Astrocyte of the spinal cord (primary cell): ENCODE data around the gene TFR2.
A peak's percentile ranks its signal among the peaks of the same experiment; 100 is the strongest.
"Not testable (repeated sequence)": the region's sequence is repeated elsewhere in the genome, so short reads cannot be mapped to it uniquely, and the experiment has no call there.

Source experiments
- DNase-seq: peaks from one replicate; pipeline ENCODE4 v3.0.0; 2011; ENCODE audit warnings: low read depth, low spot score
- H3K4me3 ChIP-seq: 2 replicates; pipeline ENCODE4 v1.5.1; 2011; ENCODE audit warnings: low read depth, mild to moderate bottlenecking, low read length, moderate library complexity
- in situ Hi-C: cut with HindIII; loops from 2 replicates; pipeline ENCODE4 v1.10.0; 2017; ENCODE audit warnings: low sequenced_read_pairs
- TF ChIP-seq, protein P1 (sequence below): IDR thresholded peaks from 2 replicates; pipeline ENCODE4 v1.5.1; 2012; ENCODE audit warnings: low read depth, mild to moderate bottlenecking, low read length, inconsistent platforms

TFR2 gene

DNA sequence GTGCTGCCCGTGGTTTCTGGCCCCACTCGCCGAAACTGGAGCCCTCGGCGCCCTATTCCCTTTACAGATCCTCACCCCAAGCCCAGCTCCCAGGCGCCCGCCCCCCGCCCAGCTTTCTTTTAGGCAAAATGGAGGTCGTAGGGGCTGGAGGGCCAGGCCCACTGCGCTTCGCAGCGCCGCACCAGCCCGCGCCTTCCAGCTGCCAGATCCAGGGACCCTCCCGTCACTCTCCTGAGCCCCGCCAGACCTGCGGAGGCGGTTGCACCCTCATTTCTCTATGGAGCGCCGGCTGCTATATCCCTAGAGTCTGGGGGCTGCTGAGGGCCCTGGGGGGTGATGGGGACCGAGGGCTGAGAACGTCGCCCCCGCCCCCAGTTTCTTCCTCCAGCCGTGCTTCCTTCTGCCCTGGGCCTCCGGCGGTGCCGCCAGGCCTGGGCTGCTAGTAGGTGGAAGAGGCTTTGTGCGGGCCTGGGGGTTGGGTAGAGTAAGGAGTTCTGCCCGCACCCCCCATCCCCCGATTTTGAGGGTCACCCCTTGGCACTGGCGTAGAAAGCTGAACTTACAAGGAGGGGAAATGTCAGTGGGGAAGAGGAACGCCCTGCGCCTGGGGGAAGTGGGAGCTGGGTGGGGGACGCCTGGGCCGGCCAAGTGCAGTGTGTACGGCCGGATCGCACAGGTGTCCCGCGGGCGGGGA, 33.2 kb upstream of the TFR2 start:
- in situ Hi-C loops: no loop called here

GRCh38 chr7:100673942-100674410, 32.6 kb upstream of the TFR2 start:
- no peak for DNase-seq
- in situ Hi-C loops: no loop called here

More for the DNA sequence above, 33.2 kb upstream of the TFR2 start:
- TF ChIP-seq, protein P1, sequence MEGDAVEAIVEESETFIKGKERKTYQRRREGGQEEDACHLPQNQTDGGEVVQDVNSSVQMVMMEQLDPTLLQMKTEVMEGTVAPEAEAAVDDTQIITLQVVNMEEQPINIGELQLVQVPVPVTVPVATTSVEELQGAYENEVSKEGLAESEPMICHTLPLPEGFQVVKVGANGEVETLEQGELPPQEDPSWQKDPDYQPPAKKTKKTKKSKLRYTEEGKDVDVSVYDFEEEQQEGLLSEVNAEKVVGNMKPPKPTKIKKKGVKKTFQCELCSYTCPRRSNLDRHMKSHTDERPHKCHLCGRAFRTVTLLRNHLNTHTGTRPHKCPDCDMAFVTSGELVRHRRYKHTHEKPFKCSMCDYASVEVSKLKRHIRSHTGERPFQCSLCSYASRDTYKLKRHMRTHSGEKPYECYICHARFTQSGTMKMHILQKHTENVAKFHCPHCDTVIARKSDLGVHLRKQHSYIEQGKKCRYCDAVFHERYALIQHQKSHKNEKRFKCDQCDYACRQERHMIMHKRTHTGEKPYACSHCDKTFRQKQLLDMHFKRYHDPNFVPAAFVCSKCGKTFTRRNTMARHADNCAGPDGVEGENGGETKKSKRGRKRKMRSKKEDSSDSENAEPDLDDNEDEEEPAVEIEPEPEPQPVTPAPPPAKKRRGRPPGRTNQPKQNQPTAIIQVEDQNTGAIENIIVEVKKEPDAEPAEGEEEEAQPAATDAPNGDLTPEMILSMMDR: no peak
- DNase-seq: peak; percentile 25
- peak overlapping the region; percentile 97 for H3K4me3 ChIP-seq

DNA sequence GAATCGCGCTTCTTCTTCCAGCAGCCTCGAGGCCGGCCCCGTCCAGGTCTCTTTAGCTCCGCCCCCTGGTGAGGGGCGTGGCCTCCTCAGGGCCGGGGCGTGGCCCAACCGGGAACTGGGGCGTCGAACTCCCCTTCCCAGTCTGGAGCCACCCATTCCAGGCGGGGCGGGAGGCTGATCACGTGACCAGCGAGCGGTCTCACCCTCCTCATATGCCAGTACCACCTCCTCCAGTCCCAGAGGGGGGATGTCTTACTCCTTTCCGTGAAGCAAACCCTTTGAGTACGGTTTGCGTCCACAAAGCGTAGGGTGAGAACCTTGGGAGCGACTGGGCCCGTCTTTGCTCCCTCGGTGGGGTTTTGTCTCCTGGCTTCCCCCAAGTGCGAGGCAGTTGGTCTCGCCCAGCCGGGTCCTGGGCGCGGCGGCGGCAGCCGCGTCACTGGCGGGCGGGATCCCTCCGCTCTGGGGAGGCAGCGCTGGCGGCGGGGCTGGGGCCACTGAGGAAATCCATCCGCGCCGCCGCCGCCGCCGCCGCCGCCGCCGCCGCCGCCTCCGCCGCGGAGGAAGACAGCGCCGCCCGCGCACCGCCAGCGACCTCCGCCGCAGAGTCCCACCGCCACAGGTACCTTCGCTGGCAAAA, 32.1 kb upstream of the TFR2 start, which contains the start of gene GNB2:
GNB2 (plus strand) TSS at position 439 of the 640 bp plus-strand sequence. CDS start 2,526 bp downstream, outside the sequence.
- TF ChIP-seq, protein P1: no peak
- in situ Hi-C loops: no loop called here
- H3K4me3 ChIP-seq: peak within 1 kb of the TSS; percentile 97
- peak; percentile 99 for DNase-seq

More at GRCh38 chr7:100673942-100674410, 32.6 kb upstream of the TFR2 start:
- H3K4me3 ChIP-seq: peak overlapping the region; percentile 97
- TF ChIP-seq, protein P1: no peak

GRCh38 chr7:100671353-100672327, 30.3 kb upstream of the TFR2 start:
- no peak overlapping the region for H3K4me3 ChIP-seq
- DNase-seq: no peak
- in situ Hi-C loops: no loop called here
- TF ChIP-seq, protein P1: no peak

DNA sequence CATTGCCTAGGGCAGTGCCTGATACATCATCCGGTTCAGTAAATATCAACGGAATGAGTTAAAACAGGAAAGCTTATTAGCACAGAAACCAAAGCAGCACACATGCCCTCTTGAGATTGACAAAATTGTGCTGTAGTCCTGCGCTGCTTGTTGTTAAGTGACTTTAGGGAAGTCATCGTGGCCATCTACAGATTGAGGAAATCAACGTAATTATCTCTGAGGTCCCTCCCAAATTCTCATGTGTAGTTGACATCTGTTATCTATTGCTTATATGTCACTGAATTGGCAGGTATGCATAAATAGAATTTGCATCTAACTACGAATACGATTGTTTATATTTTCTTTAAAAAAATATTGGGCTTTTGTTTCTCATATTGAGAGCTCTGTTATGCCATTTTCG, 28.7 kb upstream of the TFR2 start:
- TF ChIP-seq, protein P1: no peak
- DNase-seq: no peak
- no peak overlapping the region for H3K4me3 ChIP-seq
- in situ Hi-C loops: no loop called here

DNA sequence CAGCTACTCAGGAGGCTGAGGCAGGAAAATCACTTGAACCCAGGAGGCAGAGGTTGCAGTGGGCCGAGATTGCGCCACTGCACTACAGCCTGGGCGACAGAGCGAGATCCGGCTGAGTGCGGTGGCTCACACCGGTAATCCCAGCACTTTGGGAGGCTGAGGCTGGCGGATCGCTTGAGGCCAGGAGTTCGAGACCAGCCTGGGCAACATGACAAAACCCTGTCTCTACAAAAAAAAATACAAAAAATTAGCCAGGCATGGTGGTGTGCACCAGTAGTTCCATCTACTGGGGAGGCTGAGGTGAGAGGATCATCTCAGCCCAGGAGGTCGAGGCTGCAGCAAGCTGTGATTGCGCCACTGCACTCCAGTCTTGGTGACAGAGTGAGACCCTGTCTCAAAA, 27.8 kb upstream of the TFR2 start:
- DNase-seq, H3K4me3 ChIP-seq, in situ Hi-C loops: not testable (repeated sequence)
